Brain microvascular endothelial cell (primary cell): ENCODE results near the gene SPEG.

ENCODE experiments used
- DNase-seq: peaks from one replicate; pipeline ENCODE4 v3.0.0-alpha.2; 2020
- H3K27ac ChIP-seq: fragments of 250-450 bp; sonication (Bioruptor Pico); 2 replicates; pipeline ENCODE4 v1.5.1; 2020; ENCODE audit warnings: mild to moderate bottlenecking, moderate library complexity
- H3K27me3 ChIP-seq: fragments of 250-450 bp; sonication (Bioruptor Pico); replicated peaks from 2 replicates; pipeline ENCODE4 v1.5.1; 2020; ENCODE audit warnings: mild to moderate bottlenecking
- H3K36me3 ChIP-seq: fragments of 250-450 bp; sonication (Bioruptor Pico); replicated peaks from 2 replicates; pipeline ENCODE4 v1.5.1; 2020; ENCODE audit warnings: mild to moderate bottlenecking
- H3K4me3 ChIP-seq: 2 replicates; pipeline ENCODE4 v1.5.1; 2011; ENCODE audit warnings: low read depth, mild to moderate bottlenecking, control low read depth, low read length, moderate library complexity
- in situ Hi-C: cut with HindIII; loops from 2 replicates; pipeline ENCODE4 v1.10.0; 2017; ENCODE audit warnings: low sequenced_read_pairs, low pct_ligation_motif_present
- TF ChIP-seq, protein P1 (sequence below): IDR thresholded peaks from 2 replicates; pipeline ENCODE4 v1.5.1; 2011; ENCODE audit warnings: low read depth, mild to moderate bottlenecking, moderate library complexity, low read length, control low read depth, inconsistent platforms; ENCODE audit errors: missing control alignments

Gene SPEG

DNA sequence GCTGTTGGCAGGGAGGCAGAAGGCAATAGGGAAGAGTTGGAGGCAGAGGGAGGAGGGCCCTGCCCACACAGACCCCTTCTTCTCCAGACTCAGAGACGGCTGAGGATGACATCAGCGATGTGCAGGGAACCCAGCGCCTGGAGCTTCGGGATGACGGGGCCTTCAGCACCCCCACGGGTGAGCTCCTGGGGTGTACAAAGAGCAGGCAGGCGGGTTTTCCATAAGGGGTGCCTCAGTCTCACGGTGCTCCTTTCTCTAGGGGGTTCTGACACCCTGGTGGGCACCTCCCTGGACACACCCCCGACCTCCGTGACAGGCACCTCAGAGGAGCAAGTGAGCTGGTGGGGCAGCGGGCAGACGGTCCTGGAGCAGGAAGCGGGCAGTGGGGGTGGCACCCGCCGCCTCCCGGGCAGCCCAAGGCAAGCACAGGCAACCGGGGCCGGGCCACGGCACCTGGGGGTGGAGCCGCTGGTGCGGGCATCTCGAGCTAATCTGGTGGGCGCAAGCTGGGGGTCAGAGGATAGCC is 10.0 kb downstream of the SPEG start:
- TF ChIP-seq, protein P1, sequence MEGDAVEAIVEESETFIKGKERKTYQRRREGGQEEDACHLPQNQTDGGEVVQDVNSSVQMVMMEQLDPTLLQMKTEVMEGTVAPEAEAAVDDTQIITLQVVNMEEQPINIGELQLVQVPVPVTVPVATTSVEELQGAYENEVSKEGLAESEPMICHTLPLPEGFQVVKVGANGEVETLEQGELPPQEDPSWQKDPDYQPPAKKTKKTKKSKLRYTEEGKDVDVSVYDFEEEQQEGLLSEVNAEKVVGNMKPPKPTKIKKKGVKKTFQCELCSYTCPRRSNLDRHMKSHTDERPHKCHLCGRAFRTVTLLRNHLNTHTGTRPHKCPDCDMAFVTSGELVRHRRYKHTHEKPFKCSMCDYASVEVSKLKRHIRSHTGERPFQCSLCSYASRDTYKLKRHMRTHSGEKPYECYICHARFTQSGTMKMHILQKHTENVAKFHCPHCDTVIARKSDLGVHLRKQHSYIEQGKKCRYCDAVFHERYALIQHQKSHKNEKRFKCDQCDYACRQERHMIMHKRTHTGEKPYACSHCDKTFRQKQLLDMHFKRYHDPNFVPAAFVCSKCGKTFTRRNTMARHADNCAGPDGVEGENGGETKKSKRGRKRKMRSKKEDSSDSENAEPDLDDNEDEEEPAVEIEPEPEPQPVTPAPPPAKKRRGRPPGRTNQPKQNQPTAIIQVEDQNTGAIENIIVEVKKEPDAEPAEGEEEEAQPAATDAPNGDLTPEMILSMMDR: no peak
- H3K4me3 ChIP-seq: no peak overlapping the region
- no peak overlapping the region for H3K27ac ChIP-seq
- H3K27me3 ChIP-seq: peaks cover 11% of the 10 kb centered on the region
- DNase-seq: no peak
- in situ Hi-C loops: no loop called here
- no peaks in the 10 kb centered on the region for H3K36me3 ChIP-seq

DNA sequence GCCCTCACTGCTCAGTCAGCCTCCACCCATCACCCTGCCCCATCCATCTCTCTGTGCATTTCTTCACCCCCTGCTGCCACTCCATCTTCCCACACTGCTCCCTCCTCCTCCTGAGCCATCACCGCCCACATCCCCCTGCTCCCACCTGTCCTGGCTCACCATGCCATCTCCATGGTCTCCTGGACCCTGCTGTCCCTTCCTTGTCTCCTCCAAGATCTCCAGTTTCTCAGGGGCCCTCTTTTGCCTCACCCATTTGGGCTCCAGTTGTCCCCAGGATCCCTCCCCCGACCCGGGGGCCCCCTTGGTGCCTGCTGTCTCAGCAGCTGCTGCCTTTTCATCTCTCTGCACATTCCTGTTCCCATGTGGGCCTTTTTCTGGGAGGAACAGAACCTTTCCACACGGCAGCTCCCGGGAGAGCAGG is 10.6 kb downstream of the SPEG start:
- DNase-seq: no peak
- TF ChIP-seq, protein P1: no peak
- Histone ChIP-seq H3K27ac (no peak overlapping the region), H3K27me3 (peaks cover 11% of the 10 kb centered on the region), H3K36me3 (no peaks in the 10 kb centered on the region), H3K4me3 (no peak overlapping the region)
- in situ Hi-C loops: no loop called here

DNA sequence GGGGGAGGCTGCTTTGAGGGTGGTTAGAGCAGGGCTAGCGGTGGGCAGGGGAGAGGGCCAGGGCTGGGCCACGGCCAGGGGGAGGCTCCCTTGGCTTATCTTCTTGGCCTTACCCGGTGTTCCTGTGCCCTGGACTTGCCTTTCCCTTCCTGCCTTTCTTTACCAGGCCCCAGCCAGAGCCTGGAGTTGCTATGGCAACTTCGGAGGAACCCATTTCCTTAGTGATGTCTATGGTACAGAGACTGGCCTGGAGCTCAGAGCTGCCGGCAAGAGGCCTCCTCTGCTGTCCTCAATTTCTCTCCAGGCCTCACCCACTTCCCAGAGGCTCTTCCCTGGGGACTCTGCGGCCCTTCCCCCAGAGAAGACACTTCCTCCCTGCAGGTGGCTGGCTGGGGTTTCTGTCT is 11.5 kb downstream of the SPEG start:
- Histone ChIP-seq H3K36me3 (no peaks in the 10 kb centered on the region), H3K27me3 (peaks cover 11% of the 10 kb centered on the region), H3K4me3 (no peak overlapping the region), H3K27ac (no peak overlapping the region)
- TF ChIP-seq, protein P1: no peak
- in situ Hi-C loops: no loop called here
- no peak for DNase-seq

DNA sequence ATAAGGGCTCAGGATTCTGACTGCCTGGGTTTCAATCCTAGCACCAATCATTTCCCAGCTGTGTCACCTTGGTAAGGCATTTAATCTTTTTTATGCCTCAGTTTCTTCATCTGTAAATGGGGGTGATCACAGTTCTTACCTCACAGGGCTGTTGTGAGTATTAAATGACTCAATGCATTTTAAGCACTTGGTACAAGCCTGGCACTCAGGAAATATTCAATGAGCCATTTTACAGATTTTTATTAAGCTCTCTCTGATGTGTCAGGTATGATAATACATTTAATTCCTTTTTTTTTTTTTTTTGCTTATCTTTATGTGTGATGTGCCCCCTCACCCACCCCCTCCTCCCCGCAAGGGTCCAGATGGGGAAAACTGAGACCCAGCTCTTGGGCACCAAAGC is 12.0 kb downstream of the SPEG start:
- no peak overlapping the region for H3K27ac ChIP-seq
- in situ Hi-C loops: no loop called here
- H3K36me3 ChIP-seq: no peaks in the 10 kb centered on the region
- TF ChIP-seq, protein P1: no peak
- H3K4me3 ChIP-seq: no peak overlapping the region
- peaks cover 11% of the 10 kb centered on the region for H3K27me3 ChIP-seq
- no peak for DNase-seq

GRCh38 chr2:219447242-219448098 is 12.8 kb downstream of the SPEG start:
- no peak for DNase-seq
- TF ChIP-seq, protein P1: no peak
- H3K27ac ChIP-seq: no peak overlapping the region
- H3K36me3 ChIP-seq: no peaks in the 10 kb centered on the region
- no peak overlapping the region for H3K4me3 ChIP-seq
- in situ Hi-C loops: no loop called here
- peaks cover 11% of the 10 kb centered on the region for H3K27me3 ChIP-seq
